ENCODE data around the gene UMPS.
"Not testable (repeated sequence)": the region's sequence is repeated elsewhere in the genome, so short reads cannot be mapped to it uniquely, and the experiment has no call there.

The UMPS gene

DNA sequence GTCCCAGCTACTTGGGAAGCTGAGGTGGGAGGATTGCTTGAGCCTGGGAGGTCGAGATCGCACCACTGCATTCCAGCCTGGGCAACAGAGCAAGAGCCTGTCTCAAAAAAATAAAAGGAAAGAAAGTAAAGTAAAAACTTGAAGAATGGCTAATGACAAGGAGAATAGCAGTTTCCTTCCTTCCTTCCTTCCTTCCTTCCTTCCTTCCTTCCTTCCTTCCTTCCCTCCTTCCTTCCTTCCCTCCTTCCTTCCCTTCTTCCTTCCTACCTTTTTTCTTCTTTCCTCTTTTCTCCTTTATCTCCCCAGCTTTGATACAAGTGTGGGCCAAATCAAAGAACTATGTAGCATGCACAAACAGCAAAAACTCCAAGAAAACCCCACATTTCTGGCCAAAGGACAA, 23.0 kb upstream of the UMPS start:
- DNase-seq (ENCODE audit: low spot score) = not testable (repeated sequence)

GRCh38 chr3:124707656-124708062, 22.6 kb upstream of the UMPS start:
- no peak for DNase-seq (ENCODE audit: low spot score)

DNA sequence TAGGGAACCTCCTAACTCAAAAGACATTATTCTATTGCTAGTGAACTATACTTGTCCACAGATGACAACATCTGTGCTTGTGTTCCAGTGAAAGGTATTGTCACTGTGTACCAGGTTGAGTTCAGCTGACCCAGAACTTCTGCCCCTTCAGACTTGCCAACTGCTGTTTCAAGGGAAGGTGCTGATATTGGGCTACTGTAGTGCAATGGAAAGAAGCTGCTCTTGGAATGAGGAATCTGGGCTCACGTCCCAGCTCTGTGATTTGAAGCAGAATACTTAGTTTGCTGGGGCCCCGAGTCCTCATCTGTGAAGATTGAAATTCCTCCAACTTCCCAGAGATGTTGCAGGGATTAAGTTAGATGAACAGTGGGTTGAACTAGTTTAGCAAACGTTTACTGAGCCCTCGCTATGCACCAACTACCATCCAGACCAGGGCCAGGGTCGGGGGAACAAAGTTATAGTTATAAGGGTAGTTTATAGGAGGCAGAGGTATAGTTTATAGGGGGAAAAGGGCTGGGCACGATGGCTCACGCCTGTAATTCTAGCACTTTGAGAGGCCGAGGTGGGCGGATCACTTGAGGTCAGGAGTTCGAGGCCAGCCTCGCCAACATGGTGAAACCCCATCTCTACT, 15.9 kb upstream of the UMPS start:
- no peak for DNase-seq (ENCODE audit: low spot score)

- no peak for DNase-seq (ENCODE audit: low spot score)
Measured at GRCh38 chr3:124722589-124722988, 7.7 kb upstream of the UMPS start.

DNA sequence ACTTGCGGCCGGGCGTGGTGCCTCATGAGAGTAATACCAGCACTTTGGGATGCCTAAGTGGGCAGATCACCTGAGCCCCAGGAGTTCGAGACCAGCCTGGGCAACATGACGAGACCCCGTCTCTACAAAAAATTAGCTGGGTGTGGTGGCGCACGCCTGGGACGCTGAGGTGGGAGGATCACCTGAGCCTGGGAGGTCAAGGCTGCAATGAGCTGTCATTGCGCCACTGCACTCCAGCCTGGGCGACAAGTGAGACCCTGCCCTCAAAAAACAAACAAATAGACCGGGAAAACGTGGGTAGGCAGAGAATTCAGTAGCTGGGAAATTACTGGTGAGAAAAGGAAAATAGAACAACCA, 667 bp downstream of the UMPS start:
- no peak for DNase-seq (ENCODE audit: low spot score)

GRCh38 chr3:124731760-124732159, 1.5 kb downstream of the UMPS start:
- DNase-seq (ENCODE audit: low spot score) = no peak

DNA sequence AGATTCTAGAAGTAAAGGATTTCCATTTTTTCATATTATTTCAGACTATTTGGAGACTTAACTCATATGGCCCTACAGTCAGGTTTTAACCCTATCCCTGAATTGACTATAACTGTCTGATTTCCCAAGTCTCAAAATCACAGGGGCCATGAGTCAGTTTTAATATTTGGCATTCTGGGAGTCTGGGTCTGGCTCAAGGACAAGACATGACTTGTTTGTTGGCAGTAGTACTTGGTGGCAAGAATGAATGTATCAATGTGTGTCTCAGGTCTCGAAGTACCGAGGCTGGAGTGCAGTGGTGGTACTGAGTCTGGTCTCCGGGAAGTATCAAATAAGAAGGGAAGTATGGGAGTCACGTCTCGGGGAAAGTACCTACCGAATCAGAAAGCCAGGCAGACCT, 10.8 kb downstream of the UMPS start:
- DNase-seq (ENCODE audit: low spot score) = no peak

GRCh38 chr3:124745756-124746155, 15.5 kb downstream of the UMPS start:
- no peak for DNase-seq (ENCODE audit: low spot score)

DNA sequence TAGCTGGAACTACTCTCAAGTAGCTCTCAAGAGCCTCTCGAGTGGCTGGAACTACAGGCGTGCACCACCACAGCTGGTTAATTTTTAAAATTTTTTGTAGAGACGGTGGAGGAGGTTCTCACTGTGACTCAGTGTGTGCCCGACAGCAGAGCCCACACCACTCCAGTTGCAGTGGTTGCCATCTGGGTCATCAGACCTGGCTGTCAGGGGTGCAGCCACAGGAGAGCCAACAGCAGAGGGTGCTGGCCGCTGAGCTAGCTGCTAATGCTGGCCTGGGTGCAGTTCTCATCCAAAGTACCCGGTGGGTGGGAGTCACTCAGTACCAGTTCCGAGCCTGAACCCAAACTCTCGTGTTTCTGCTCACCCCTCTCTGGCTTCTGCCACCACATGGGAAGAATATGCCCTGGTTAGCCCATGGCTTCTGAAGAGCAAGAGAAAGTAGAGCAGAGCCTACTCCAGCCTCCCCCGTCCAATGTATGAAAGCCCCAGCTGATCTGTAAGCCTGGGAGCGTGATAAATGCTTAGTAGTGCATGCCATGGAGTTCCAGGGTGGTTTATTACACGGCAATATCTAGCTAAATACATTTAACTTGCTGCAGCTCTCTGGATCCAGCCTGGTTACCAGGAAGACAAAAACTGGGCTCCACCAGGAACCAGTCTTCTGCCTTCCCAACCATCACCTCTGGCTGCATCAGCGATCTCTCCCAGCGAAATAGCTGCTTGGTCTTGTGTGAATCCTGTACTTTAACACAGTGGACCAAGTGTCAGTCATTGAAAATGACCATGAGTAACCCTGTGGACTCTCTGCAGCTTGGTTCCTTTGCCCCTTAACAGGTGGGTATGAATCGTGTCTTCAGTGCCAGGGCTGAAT, 17.1 kb downstream of the UMPS start:
- no peak for DNase-seq (ENCODE audit: low spot score)

DNA sequence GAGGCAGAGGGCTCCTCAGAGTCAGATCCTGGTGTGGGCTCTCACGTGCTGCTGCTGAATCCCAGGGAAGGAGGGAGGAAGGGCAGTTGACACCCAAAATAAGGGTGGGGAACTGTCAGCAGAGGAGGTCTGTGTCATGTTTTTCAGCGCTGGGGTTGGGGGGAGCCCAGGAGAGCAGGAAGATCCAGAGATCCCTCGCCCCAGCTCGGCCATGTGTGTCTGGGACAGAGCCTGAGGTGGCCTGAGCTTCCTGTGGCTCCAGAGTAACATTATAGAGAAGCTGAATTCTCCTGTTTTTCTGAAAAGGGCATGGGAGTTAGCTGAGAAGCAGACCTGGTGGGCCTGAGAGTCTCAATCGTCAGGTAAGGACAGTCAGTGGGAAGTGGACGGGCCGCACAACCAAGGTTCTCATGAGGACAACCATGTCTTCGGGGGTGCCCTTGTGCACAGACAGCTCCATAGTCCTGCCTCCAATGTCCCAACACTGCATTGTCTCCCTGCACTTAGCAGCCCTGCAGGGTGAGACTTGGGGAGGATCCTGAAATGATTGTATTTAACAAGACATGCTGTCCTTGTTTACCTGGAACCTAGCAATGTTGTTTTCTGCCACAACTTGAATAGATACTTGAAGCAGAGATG, 18.4 kb downstream of the UMPS start:
- no peak for DNase-seq (ENCODE audit: low spot score)

- DNase-seq (ENCODE audit: low spot score) = not testable (repeated sequence)
Measured at GRCh38 chr3:124749877-124750276, 19.6 kb downstream of the UMPS start.

DNA sequence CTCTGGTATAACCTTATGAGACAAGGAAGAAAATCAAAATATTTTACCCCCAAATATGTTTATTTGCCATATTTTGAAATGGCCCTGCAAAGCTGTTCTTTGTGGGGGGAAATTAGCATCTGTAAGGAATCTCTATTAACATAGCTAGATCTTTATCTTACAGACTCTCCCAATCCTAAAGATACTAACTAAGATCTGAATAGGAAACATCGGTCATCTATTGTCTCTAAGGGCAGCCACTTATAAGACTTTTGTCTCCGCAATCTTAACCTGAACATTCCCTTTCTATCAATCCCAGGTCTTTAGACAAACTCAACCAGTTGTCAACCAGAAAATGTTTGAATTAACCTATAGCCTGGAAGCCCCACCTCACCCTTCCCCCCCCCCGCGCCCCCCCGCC, 21.2 kb downstream of the UMPS start:
- DNase-seq (ENCODE audit: low spot score) = no peak

GRCh38 chr3:124752051-124752450, 21.8 kb downstream of the UMPS start:
- no peak for DNase-seq (ENCODE audit: low spot score)

DNA sequence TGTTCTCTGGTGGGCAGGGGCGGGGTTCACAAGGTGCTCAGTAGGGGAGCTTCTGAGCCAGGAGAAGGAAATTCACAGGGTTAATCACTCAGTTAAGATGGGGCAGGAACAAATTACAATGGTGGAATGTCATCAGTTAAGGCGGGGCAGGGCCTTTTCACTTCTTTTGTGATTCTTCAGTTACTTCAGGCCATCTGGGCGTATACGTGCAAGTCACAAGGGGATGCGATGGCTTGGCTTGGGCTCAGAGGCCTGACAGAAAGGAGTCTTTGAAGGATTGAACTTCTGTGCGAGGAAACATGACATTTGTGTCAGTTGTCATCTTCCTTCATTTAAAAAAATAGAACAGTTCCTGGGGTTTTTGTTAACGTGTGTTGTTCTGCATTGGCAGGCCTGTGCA, 27.7 kb downstream of the UMPS start:
- DNase-seq (ENCODE audit: low spot score) = not testable (repeated sequence)

DNA sequence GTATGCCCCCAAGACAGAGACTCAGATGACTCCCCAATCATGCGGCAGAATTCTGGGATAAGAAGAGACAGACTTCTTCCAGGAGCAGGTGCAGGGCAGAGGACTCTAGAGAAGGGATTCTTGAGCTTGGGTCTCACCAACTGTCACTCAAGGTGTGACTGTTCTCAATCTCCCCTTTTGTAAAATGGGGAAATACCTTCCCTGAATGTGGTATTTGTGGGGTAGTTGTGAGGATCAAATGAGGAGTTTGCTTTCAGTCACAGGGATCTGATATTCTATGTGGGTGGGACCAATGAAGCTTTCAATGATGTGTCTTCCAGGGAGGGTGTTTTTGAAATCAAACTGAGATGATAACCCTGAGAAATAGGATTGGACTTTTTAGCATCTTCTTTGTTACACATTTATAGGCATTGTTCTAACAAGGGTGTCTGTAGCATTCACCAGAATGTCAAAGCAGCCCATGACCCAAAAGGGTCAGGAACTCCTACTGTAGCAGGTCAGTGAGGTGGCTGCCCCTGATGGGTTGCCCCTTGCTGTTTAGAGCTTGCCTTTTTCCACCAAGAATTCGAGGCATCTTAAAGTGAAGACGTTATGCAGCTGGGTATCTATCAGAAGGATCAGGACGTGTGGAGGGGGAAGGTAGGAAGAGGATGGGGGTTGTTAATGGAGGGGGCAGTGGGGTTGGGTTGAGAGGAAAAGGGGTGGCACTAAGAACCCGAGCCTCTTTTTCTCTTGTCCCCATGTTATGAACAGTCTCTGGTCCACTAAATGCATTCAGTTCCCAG, 28.8 kb downstream of the UMPS start:
- no peak for DNase-seq (ENCODE audit: low spot score)

GRCh38 chr3:124759666-124760401, 29.6 kb downstream of the UMPS start:
- no peak for DNase-seq (ENCODE audit: low spot score)

- no peak for DNase-seq (ENCODE audit: low spot score)
Measured at GRCh38 chr3:124760601-124761000, 30.3 kb downstream of the UMPS start.

GRCh38 chr3:124761250-124761796, 31.1 kb downstream of the UMPS start:
- peak; percentile 80 for DNase-seq (ENCODE audit: low spot score)

DNA sequence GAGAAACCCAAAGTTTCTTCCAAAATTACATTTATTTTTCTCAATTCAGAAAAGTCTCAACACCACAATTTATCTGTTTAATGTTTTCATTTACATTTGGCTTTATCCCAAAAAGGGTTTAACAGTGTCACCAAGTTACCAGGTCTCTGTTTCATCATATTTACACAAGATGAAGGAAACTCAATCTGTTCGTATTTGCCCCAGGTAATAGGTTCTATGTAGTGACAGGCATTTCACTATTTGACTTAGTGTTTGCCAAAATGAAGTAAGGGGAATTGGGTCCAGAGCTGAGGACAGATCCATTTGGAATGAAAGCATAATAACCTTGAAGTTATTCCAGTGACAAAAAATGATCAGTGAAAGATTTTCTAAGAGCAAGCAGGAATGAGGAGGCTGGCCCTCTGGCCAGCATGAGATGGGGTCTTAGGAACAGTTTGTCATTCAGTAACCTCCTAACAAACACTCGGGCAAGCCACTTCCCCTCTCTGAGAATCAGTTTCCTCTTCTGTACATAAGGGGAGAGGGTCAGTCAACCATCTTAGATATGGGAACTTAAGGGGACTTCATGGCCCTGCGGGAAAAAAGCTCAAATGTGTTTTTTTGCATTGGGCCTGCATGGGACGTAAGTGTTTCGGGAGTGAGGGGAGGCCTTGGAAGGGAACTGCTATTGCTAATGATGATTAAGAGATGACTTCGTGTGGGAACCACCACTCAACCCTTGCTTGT, 31.8 kb downstream of the UMPS start:
- no peak for DNase-seq (ENCODE audit: low spot score)

- DNase-seq (ENCODE audit: low spot score) = no peak
Measured at GRCh38 chr3:124762661-124763011, 32.4 kb downstream of the UMPS start.

- no peak for DNase-seq (ENCODE audit: low spot score)
Measured at GRCh38 chr3:124763206-124763605, 33.0 kb downstream of the UMPS start.
